OCI-LY1 (cell line): ENCODE measurements around the gene ENDOV.

ENCODE experiments used
- H2AFZ ChIP-seq: fragments of 200-600 bp; sonication (generic), shearing (Covaris generic); 2 replicates; pipeline ENCODE4 v1.6.0; 2014; ENCODE audit warnings: antibody characterized with exemption, mild to moderate bottlenecking, low read length
- H3F3A ChIP-seq: fragments of 200-600 bp; sonication (generic), shearing (Covaris generic); 2 replicates; pipeline ENCODE4 v1.6.0; 2014; ENCODE audit warnings: mild to moderate bottlenecking, antibody characterized with exemption, low read length, moderate library complexity; ENCODE audit not compliant: insufficient read depth
- H3K27ac ChIP-seq: fragments of 200-600 bp; sonication (generic); 2 replicates; pipeline ENCODE4 v1.5.1; 2014; ENCODE audit warnings: low read length, mixed run types, mild to moderate bottlenecking, low read depth; ENCODE audit not compliant: poor library complexity, severe bottlenecking
- H3K27me3 ChIP-seq: fragments of 200-600 bp; sonication (generic); 2 replicates; pipeline ENCODE4 v1.6.0; 2014; ENCODE audit warnings: antibody characterized with exemption, mild to moderate bottlenecking, low read length, moderate library complexity; ENCODE audit not compliant: insufficient read depth
- H3K36me3 ChIP-seq: fragments of 200-600 bp; sonication (generic); 2 replicates; pipeline ENCODE4 v1.6.1; 2014; ENCODE audit warnings: mild to moderate bottlenecking, antibody characterized with exemption, low read length, moderate library complexity, mixed read lengths; ENCODE audit not compliant: insufficient read depth
- H3K4me1 ChIP-seq: fragments of 200-600 bp; sonication (generic); 2 replicates; pipeline ENCODE4 v1.5.1; 2014; ENCODE audit warnings: mild to moderate bottlenecking, low read length, moderate library complexity; ENCODE audit not compliant: insufficient read depth, severe bottlenecking
- H3K4me2 ChIP-seq: fragments of 200-600 bp; sonication (generic), shearing (Covaris generic); 2 replicates; pipeline ENCODE4 v1.6.1; 2014; ENCODE audit warnings: low read length
- H3K4me3 ChIP-seq: fragments of 200-600 bp; sonication (generic); 2 replicates; pipeline ENCODE4 v1.5.1; 2014; ENCODE audit warnings: low read length, low read depth, mild to moderate bottlenecking, mixed read lengths; ENCODE audit not compliant: poor library complexity, severe bottlenecking
- H3K79me2 ChIP-seq: fragments of 200-600 bp; shearing (Covaris generic); 2 replicates; pipeline ENCODE4 v1.6.1; 2016; ENCODE audit warnings: mixed run types, low read length, mixed read lengths; ENCODE audit not compliant: insufficient read depth
- H3K9ac ChIP-seq: fragments of 200-600 bp; sonication (generic), shearing (Covaris generic); 2 replicates; pipeline ENCODE4 v1.6.1; 2014; ENCODE audit warnings: mild to moderate bottlenecking, low read length, mixed read lengths
- H3K9me2 ChIP-seq: fragments of 200-600 bp; sonication (generic), shearing (Covaris generic); 2 replicates; pipeline ENCODE4 v1.6.1; 2014; ENCODE audit warnings: low read depth, mild to moderate bottlenecking, low read length, mixed read lengths
- H3K9me3 ChIP-seq: fragments of 200-600 bp; shearing (Covaris generic); 2 replicates; pipeline ENCODE4 v1.6.1; 2014; ENCODE audit warnings: low read length, mixed read lengths
- H4K20me1 ChIP-seq: fragments of 200-600 bp; sonication (generic), shearing (Covaris generic); 2 replicates; pipeline ENCODE4 v1.6.0; 2016; ENCODE audit warnings: mild to moderate bottlenecking, low read length; ENCODE audit not compliant: insufficient read depth
- EZH2 ChIP-seq: fragments of 200-600 bp; sonication (generic), shearing (Covaris generic); IDR thresholded peaks from 2 replicates; pipeline ENCODE4 v1.8.0; 2017; ENCODE audit warnings: borderline replicate concordance, mixed run types, mild to moderate bottlenecking, antibody characterized with exemption, low read length, moderate library complexity, mixed read lengths
- TF ChIP-seq, protein P1 (sequence below): fragments of 200-600 bp; sonication (generic), shearing (Covaris generic); IDR thresholded peaks from 2 replicates; pipeline ENCODE4 v1.5.1; 2017; ENCODE audit warnings: mild to moderate bottlenecking, antibody characterized with exemption, low read length, moderate library complexity, mixed read lengths

Gene ENDOV

DNA sequence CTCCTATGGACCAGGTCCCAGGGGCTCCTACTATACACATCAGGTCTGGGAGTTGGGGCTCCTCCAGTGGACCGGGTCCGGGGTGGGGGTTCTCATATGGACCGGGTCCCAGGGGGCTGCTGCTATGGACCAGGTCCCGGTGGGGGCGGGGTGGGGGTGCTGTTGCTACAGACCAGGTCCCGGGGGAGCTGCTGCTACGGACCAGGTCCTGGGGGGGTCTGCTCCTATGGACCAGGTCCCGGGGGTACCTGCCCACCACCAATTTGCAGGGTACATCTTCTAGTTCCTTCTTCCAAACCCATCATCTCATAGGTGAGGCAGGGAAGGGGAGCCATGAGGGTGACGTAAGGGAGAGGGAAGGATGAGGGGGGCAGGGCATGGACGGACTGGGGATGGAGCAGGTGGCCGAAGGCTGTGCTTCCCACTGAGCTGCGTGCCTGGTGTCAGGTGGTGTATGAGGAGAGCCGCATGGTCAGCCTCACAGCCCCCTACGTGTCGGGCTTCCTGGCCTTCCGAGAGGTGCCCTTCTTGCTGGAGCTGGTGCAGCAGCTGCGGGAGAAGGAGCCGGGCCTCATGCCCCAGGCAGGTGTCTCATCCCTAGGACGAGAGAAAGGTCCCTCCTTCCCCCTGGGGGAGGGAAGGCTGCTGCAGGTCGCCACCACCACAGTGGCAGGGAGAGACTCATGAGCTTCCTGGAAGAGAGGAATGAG, 6.6 kb downstream of the ENDOV start:
- H2AFZ ChIP-seq = no peak overlapping the region
- TF ChIP-seq, protein P1, sequence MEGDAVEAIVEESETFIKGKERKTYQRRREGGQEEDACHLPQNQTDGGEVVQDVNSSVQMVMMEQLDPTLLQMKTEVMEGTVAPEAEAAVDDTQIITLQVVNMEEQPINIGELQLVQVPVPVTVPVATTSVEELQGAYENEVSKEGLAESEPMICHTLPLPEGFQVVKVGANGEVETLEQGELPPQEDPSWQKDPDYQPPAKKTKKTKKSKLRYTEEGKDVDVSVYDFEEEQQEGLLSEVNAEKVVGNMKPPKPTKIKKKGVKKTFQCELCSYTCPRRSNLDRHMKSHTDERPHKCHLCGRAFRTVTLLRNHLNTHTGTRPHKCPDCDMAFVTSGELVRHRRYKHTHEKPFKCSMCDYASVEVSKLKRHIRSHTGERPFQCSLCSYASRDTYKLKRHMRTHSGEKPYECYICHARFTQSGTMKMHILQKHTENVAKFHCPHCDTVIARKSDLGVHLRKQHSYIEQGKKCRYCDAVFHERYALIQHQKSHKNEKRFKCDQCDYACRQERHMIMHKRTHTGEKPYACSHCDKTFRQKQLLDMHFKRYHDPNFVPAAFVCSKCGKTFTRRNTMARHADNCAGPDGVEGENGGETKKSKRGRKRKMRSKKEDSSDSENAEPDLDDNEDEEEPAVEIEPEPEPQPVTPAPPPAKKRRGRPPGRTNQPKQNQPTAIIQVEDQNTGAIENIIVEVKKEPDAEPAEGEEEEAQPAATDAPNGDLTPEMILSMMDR = no peak
- no peak for TF ChIP-seq EZH2
- no peak overlapping the region for H3K4me3 ChIP-seq
- H3K4me2 ChIP-seq = no peak overlapping the region
- no peaks in the 10 kb centered on the region for H3K36me3 ChIP-seq
- no peaks in the 10 kb centered on the region for H3K9me2 ChIP-seq
- H3K27me3 ChIP-seq = no peaks in the 10 kb centered on the region; the same call in 1 of the 2 replicates
- H3K27ac ChIP-seq = no peak overlapping the region
- no peaks in the 10 kb centered on the region for H3K79me2 ChIP-seq
- no peaks in the 10 kb centered on the region for H3F3A ChIP-seq
- no peak overlapping the region for H3K9ac ChIP-seq
- no peaks in the 10 kb centered on the region for H3K4me1 ChIP-seq
- no peaks in the 10 kb centered on the region for H4K20me1 ChIP-seq
- no peaks in the 10 kb centered on the region for H3K9me3 ChIP-seq

DNA sequence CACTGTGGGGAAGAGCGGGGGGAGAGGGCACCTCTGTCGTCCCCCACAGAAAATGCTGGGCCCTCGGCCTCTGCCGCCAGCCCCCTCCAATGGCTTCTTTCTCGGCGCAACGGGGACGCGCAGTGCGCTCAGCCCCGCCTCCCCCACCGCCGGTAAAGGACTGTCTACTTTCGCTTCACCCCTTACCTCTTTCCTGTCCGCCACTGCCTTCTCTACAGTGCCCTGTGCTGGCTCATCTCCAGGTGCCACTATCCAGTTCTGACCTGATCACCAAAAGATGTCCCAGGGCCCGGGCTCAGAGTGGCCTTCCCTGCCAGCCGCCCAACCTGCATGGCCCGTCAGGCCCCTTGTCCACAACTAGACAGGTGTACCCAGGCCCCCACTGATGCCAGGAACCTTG, 7.3 kb downstream of the ENDOV start:
- Histone ChIP-seq H4K20me1 (no peaks in the 10 kb centered on the region), H3K27ac (no peak overlapping the region), H3K4me1 (no peaks in the 10 kb centered on the region), H3K4me3 (no peak overlapping the region), H3K9me2 (no peaks in the 10 kb centered on the region), H3K36me3 (no peaks in the 10 kb centered on the region), H3K27me3 (no peaks in the 10 kb centered on the region; the same call in 1 of the 2 replicates), H3K9ac (no peak overlapping the region), H2AFZ (no peak overlapping the region), H3K4me2 (no peak overlapping the region), H3K79me2 (no peaks in the 10 kb centered on the region), H3K9me3 (no peaks in the 10 kb centered on the region), H3F3A (no peaks in the 10 kb centered on the region)
- TF ChIP-seq EZH2 = no peak
- TF ChIP-seq, protein P1 = no peak

DNA sequence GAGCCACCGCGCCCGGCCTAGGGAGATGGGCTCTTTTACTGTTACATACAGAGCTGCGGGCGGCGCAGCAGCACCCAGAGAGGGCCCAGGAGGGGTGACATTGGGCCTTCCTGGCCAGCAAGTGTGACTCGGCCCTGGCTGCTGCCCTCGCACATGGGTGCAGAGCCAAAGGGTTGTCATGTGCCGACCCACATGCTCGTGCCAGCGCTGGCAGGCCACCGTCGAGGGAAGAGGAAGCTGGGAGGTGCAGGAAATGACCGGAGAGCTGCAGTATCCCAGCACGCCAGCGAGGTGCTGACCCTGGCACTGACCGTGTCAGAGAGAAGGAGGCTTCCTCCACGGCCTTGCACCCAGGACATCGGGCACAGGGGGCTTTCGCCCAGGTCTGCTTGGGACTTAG, 8.0 kb downstream of the ENDOV start:
- H3K4me1 ChIP-seq = no peaks in the 10 kb centered on the region
- no peaks in the 10 kb centered on the region for H3F3A ChIP-seq
- H3K4me3 ChIP-seq = no peak overlapping the region
- no peaks in the 10 kb centered on the region for H4K20me1 ChIP-seq
- no peak overlapping the region for H2AFZ ChIP-seq
- H3K79me2 ChIP-seq = no peaks in the 10 kb centered on the region
- H3K27ac ChIP-seq = no peak overlapping the region
- no peak overlapping the region for H3K9ac ChIP-seq
- no peaks in the 10 kb centered on the region for H3K9me3 ChIP-seq
- no peak overlapping the region for H3K4me2 ChIP-seq
- H3K27me3 ChIP-seq = no peaks in the 10 kb centered on the region; the same call in 1 of the 2 replicates
- no peaks in the 10 kb centered on the region for H3K36me3 ChIP-seq
- TF ChIP-seq EZH2 = no peak
- TF ChIP-seq, protein P1 = no peak
- H3K9me2 ChIP-seq = no peaks in the 10 kb centered on the region
